HPDE6-E6E7 (cell line): ENCODE measurements around the gene CLPTM1L.
A peak's percentile ranks its signal among the peaks of the same experiment; 100 is the strongest.
"Not testable (repeated sequence)": the region's sequence is repeated elsewhere in the genome, so short reads cannot be mapped to it uniquely, and the experiment has no call there.

Source experiments
- DNase-seq: peaks from one replicate; pipeline ENCODE4 v3.0.0; 2011; ENCODE audit warnings: missing footprints; ENCODE audit errors: extremely low spot score

CLPTM1L gene

GRCh38 chr5:1326532-1326875 lies 18.4 kb downstream of the CLPTM1L start:
- not testable (repeated sequence) for DNase-seq

GRCh38 chr5:1325870-1326531 lies 18.9 kb downstream of the CLPTM1L start:
- no peak for DNase-seq

GRCh38 chr5:1325191-1325741 lies 19.6 kb downstream of the CLPTM1L start:
- no peak for DNase-seq

GRCh38 chr5:1324719-1325190 lies 20.1 kb downstream of the CLPTM1L start:
- no peak for DNase-seq

GRCh38 chr5:1324301-1324700 lies 20.6 kb downstream of the CLPTM1L start:
- DNase-seq: no peak

- no peak for DNase-seq
These were observed 21.1 kb downstream of the CLPTM1L start for GRCh38 chr5:1323803-1324173.

GRCh38 chr5:1322955-1323802 lies 21.7 kb downstream of the CLPTM1L start:
- no peak for DNase-seq

GRCh38 chr5:1322036-1322900 lies 22.6 kb downstream of the CLPTM1L start:
- DNase-seq: no peak

- no peak for DNase-seq
These were observed 23.3 kb downstream of the CLPTM1L start for GRCh38 chr5:1321576-1321975.

GRCh38 chr5:1320436-1321344 lies 24.2 kb downstream of the CLPTM1L start:
- no peak for DNase-seq

- DNase-seq: no peak
These were observed 25.3 kb downstream of the CLPTM1L start for GRCh38 chr5:1319436-1320256.

- DNase-seq: no peak
These were observed 26.1 kb downstream of the CLPTM1L start for GRCh38 chr5:1318659-1319251.

GRCh38 chr5:1317921-1318565 lies 26.9 kb downstream of the CLPTM1L start:
- DNase-seq: no peak

GRCh38 chr5:1316588-1317340 lies 28.1 kb downstream of the CLPTM1L start:
- DNase-seq: no peak

- peak; percentile 57 for DNase-seq
These were observed 29.0 kb downstream of the CLPTM1L start for GRCh38 chr5:1315709-1316587.

GRCh38 chr5:1315018-1315708 lies 29.7 kb downstream of the CLPTM1L start:
- DNase-seq: no peak

- no peak for DNase-seq
These were observed 30.3 kb downstream of the CLPTM1L start for GRCh38 chr5:1314564-1314982.
